ENCODE results near the gene C2orf49. TPM values are rescaled to one million over a fixed set of nuclear protein-coding genes. Genes with fewer than 3 reads are reported as not detected.

C2orf49 gene
- total and polyA plus RNA-seq, 9 donors, result 12.6 to 32.5 (median 20.3) TPM

DNA sequence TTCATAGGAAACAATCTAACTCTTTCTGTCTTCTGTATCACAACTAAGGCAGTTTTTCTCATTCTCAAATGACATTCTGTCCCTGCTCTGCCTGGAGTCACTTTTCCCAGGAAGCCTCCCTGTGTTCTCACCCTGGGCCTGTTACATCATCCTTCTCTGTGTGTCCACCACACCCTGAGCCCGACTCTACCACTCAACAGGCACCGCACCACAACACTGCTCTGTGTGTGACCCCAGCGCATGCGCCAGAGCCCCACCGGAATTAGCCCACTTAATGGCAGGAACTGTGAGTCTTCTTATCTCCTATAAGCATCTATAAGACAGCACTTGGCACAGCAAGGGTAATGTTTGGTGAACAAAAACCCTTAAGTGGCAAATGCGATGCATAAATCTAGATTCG is 40.1 kb upstream of the C2orf49 start:
- Histone ChIP-seq H3K9me3 (no peaks in the 10 kb centered on the region), H3K36me3 (no peaks in the 10 kb centered on the region), H3K4me1 (ENCODE audit: insufficient read depth) (no peaks in the 10 kb centered on the region), H3K27me3 (no peaks in the 10 kb centered on the region), H3K4me3 (no peak overlapping the region), H3K27ac (no peak overlapping the region)
- TF ChIP-seq, protein P1, sequence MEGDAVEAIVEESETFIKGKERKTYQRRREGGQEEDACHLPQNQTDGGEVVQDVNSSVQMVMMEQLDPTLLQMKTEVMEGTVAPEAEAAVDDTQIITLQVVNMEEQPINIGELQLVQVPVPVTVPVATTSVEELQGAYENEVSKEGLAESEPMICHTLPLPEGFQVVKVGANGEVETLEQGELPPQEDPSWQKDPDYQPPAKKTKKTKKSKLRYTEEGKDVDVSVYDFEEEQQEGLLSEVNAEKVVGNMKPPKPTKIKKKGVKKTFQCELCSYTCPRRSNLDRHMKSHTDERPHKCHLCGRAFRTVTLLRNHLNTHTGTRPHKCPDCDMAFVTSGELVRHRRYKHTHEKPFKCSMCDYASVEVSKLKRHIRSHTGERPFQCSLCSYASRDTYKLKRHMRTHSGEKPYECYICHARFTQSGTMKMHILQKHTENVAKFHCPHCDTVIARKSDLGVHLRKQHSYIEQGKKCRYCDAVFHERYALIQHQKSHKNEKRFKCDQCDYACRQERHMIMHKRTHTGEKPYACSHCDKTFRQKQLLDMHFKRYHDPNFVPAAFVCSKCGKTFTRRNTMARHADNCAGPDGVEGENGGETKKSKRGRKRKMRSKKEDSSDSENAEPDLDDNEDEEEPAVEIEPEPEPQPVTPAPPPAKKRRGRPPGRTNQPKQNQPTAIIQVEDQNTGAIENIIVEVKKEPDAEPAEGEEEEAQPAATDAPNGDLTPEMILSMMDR (IDR thresholded peaks at IDR 0.05), result no peak
- TF ChIP-seq EP300 (IDR thresholded peaks at IDR 0.05) (no peak), POLR2A (IDR thresholded peaks at IDR 0.05) (no peak)
- DNase-seq, result no peak
- WGBS, 3 donors, result 89 to 96% (median 91%) methylated on average over 7 of the region's 7 CpGs
- intact Hi-C loops (cut with DNase I), result loop anchor here in 2 of 4 donors (10.0 kb wide), 1 partner anchor 182 kb away; no protein-coding TSS in a partner anchor

DNA sequence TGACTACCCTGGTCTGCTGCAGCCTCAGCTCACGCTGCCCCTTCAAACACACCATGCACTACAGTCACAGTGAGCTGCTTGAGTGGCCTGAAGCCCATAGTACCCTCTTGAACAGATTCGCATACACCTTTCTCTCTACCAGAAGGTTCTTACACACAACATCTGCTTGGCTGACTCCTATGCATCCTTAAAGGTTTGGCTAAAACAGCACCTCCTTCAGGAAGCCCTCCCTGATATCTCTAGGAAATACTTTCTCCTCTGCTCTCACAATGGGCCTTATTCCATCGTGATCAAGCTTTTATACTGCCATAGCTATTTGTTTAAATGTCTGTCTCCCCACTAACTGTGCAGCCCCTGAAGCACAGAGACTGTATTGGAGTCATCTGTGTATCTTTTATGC is 39.3 kb upstream of the C2orf49 start:
- no peak for DNase-seq
- intact Hi-C loops (cut with DNase I), result loop anchor here in 2 of 4 donors (10.0 kb wide), 1 partner anchor 183 kb away; no protein-coding TSS in a partner anchor
- Histone ChIP-seq H3K27me3 (no peaks in the 10 kb centered on the region), H3K36me3 (no peaks in the 10 kb centered on the region), H3K27ac (no peak overlapping the region), H3K9me3 (no peaks in the 10 kb centered on the region), H3K4me1 (ENCODE audit: insufficient read depth) (no peaks in the 10 kb centered on the region), H3K4me3 (no peak overlapping the region)
- 96 to 98% (median 96%) methylated on average over 3 of the region's 3 CpGs for WGBS, 3 donors
- TF ChIP-seq POLR2A (IDR thresholded peaks at IDR 0.05) (no peak), EP300 (IDR thresholded peaks at IDR 0.05) (no peak)
- TF ChIP-seq, protein P1 (IDR thresholded peaks at IDR 0.05), result no peak

DNA sequence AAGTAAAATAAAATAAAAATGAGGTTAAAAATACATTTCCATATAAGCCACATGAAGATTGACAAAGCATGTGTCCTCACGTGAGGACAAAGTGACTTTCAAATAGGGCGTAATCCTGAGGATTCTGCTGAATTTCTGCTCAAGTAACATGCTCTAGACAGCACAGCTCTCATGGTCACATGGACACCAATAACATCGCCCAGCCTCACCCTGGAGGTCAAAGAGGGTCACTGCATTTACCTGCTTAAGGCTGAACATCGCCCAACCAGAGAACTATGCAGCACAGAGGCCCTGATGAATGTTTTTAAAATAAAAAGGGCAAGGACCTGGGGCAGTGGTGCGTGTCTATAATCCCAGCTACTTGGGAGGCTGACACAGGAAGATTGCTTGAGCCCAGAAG is 38.0 kb upstream of the C2orf49 start:
- Histone ChIP-seq H3K36me3 (no peaks in the 10 kb centered on the region), H3K4me1 (ENCODE audit: insufficient read depth) (no peaks in the 10 kb centered on the region), H3K27ac (no peak overlapping the region), H3K9me3 (no peaks in the 10 kb centered on the region), H3K27me3 (no peaks in the 10 kb centered on the region), H3K4me3 (no peak overlapping the region)
- intact Hi-C loops (cut with DNase I), result loop anchor here in 2 of 4 donors (10.0 kb wide), 1 partner anchor 184 kb away; no protein-coding TSS in a partner anchor
- 87 to 94% (median 88%) methylated on average over 5 of the region's 5 CpGs for WGBS, 3 donors
- TF ChIP-seq POLR2A (IDR thresholded peaks at IDR 0.05) (no peak), EP300 (IDR thresholded peaks at IDR 0.05) (no peak)
- TF ChIP-seq, protein P1 (IDR thresholded peaks at IDR 0.05), result no peak
- no peak for DNase-seq

DNA sequence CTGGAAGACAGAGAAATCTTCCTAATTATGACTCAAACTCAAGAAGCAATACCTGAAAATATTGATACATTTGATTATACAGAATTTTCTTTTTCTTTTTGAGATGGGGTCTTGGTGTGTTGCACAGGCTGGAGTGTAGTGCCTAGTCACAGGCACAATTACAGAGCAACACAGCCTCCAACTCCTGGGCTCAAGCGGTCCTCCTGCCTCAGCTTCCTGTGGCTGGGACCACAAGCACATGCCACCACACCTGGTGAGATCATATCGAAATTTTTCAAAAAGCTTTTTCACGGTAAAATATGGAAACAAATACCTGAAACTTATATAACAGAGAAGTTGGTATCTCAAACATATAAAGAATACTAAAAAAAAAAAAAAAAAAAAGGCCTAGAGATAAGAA is 35.7 kb upstream of the C2orf49 start:
- Histone ChIP-seq H3K9me3 (no peaks in the 10 kb centered on the region), H3K36me3 (no peaks in the 10 kb centered on the region), H3K27me3 (no peaks in the 10 kb centered on the region), H3K4me1 (ENCODE audit: insufficient read depth) (no peaks in the 10 kb centered on the region), H3K27ac (no peak overlapping the region), H3K4me3 (no peak overlapping the region)
- TF ChIP-seq EP300 (IDR thresholded peaks at IDR 0.05) (no peak), POLR2A (IDR thresholded peaks at IDR 0.05) (no peak)
- TF ChIP-seq, protein P1 (IDR thresholded peaks at IDR 0.05), result no peak
- DNase-seq, result no peak
- 96 to 99% (median 96%) methylated on average over 3 of the region's 3 CpGs for WGBS, 3 donors
- intact Hi-C loops (cut with DNase I), result no loop called here
